ENCODE measurements around the gene NOS1AP.
"Not testable (repeated sequence)": the region's sequence is repeated elsewhere in the genome, so short reads cannot be mapped to it uniquely, and the experiment has no call there.

Gene NOS1AP

DNA sequence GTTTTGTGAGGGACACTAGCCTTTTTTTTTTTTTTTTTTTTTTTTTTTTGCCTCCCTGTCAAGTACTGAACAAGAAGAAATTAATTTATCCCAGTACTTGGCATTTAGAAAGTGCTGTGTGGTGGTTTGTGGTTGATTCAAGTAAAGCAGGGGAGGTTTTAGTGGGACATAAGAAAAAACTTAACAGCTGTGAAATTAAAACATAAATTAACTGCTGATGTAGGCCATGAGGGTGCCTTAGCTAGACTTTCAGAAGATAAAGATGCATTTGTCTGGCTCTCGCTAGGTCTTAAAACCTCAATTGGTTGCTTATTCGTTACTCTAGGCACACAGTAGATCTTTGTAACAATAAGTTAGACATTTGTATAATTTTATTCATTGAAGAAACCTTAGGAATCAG, 254.9 kb downstream of the NOS1AP start:
- DNase-seq (ENCODE audit: low read depth in 2 of 2, low spot score in 1 of 2), result no peak

DNA sequence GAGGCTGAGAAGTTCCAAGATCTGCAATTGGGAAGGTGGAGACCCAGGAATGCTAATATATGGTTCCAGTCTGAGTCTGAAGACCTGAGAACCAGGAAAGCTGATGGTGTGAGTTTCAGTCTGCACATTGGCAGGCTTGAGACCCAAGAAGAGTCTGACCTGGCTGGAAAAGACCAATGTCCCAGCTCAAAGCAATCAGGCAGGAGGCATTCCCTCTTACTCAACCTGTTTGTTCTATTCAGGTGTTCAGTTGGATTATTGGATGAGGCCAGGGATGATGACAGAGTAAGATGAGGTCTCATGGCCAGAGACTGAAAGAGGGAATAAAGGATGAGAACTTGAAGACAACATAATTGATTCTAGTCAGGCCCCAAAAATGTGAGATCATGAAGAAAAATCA, 257.1 kb downstream of the NOS1AP start:
- no peak for DNase-seq (ENCODE audit: low read depth in 2 of 2, low spot score in 1 of 2)

DNA sequence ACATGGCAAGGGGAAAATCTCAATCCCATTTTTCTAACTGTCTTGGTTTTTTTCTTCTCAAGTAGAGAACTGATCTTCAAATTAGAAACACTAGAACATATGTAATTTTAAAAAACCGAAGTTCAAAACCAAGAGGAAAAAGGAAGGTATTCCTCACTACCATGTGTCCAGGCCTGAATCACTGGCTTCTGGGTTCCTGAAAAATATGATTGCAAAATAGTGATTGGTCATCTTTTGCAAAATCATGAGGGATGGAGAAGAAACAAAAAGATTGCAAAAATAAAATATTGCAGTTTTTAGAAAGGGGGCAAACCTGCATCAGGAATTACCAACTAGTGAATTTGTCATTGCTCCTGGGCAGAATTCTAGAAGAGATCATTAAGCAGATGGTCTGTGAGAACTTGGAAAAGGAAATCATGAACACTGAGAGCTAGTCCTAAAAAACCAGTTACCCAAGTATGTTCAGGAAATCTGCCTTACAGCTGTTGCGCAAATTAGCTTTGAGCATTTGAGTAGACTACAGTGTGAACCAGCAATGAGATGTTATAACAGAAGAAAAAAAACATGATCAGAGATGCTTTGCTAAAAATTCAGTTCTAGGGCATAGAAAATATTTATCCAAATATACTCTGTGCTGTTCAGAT, 257.8 kb downstream of the NOS1AP start:
- DNase-seq (ENCODE audit: low read depth in 2 of 2, low spot score in 1 of 2), result no peak

DNA sequence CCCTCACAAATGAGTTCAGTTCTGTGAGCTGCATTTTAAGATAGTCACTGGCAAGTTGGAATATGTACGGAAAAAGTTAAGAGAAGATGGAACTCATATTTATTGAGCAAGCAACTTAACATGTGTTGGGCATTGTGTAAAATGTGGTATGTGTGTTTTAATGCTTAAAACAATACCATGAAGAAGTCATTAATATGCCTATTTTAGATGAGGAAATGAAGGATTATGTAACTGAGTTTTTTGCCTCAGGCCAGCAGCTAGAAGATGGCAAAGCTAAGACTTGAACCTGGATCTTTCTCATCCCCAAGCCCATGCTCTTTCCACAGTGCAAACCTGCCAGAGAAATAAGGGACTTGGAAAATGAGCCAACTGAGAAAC, 258.3 kb downstream of the NOS1AP start:
- DNase-seq (ENCODE audit: low read depth in 2 of 2, low spot score in 1 of 2), result no peak

DNA sequence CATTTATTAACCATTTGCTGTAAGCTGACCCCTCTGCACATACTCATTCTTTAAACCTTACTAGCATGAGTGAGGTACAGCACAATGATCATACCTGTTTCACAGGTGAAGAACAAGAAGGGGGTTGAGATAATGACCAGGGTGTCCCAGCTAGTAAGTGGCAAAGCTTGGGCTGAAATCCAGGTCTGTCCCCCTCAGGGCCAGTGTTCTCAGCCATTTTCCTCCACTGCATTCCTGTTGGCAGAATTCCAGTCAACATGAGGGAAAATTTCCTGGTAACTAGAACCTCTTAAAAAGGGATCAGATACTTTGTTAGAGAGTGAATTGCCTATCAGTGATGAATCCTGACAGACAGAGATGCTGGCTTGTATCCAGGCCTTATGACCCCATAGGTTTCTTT, 259.0 kb downstream of the NOS1AP start:
- no peak for DNase-seq (ENCODE audit: low read depth in 2 of 2, low spot score in 1 of 2)

DNA sequence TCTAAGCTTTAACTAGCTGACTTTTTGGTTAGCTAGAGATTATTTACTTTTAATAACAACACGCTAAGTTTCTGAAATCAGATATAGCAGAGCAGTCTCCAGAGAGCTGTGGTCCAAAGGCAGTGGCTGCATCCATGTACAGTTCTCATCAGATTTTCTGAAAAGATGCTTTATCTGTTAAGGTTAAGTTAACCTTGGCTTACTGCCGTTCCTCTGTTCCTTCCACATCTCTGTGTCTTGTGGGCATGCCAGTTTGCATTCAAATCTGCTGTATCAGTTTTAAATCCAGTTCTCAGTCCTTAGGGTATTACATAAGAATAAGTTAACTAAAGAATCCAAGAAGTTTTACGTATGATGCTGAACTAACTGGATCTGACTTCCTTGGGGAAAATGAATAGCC, 260.3 kb downstream of the NOS1AP start:
- DNase-seq (ENCODE audit: low read depth in 2 of 2, low spot score in 1 of 2), result no peak

DNA sequence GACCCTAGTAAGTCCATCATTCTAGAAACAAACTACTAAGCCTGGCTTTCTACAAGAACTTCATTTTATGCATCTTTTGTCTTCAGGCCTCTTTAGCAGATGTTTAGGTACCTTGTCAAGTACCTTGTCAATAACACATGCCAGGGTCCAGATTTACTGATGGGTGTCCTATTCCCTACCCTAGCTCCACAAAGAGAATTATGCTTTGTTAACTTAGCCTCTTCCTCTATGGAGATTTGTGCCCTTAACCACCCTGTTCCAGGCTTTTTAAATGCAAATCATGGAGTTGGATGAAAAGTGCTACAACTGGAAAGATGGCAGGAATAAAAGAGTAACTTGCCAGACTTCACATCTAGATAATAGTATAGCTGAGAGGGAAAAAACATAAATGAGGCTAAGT, 264.5 kb downstream of the NOS1AP start:
- no peak for DNase-seq (ENCODE audit: low read depth in 2 of 2, low spot score in 1 of 2)

DNA sequence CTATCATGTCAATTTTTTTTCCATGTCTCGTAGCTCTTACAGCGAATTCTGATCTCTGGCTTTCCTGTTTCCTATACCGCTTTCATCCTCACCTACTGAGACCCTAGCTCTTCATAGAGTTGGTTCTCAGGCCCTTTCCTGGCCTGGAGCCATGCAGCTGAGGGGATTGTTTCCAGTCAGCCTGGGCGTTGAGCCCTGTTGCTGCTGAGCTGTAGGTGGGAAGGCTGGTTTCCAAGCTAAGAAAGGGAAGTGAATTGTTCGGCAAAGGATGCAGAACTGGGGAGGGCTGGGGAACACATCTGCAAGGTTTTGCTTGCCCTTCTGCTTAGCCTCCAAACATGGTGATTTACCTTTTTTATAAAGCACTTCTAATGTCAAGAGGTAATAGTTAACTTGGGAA, 265.6 kb downstream of the NOS1AP start:
- no peak for DNase-seq (ENCODE audit: low read depth in 2 of 2, low spot score in 1 of 2)

DNA sequence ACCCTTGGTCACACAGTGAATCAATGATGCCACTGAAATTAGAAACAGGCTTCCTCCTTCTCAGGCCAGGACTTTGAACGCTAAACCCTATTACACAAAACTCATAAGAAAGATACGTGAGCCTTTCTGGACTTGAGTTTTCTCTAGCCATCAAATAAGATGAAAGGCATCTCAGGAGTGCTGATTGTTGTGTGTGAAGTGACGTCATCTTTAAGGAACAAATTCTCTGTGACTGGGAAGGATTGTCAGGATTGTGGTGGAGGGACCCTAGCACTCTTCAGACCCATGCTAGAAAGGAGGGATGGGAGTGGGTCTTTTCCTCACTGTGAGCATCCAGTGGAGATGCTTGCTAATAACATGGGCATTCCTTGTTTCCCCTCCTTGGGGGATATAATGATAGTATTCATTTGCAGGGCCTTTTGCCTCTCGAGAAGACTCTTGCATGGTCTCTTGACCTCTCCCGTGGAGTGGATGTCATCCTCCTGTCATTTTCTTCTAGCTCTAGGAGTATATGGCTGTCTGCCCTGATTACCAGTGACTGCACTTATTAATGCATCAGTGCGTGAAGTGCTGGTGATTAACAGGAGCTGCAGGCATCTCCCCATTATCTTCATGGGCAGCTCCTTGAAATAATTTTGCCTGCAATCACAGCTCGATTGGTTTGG, 267.3 kb downstream of the NOS1AP start:
- DNase-seq (ENCODE audit: low read depth in 2 of 2, low spot score in 1 of 2), result no peak

DNA sequence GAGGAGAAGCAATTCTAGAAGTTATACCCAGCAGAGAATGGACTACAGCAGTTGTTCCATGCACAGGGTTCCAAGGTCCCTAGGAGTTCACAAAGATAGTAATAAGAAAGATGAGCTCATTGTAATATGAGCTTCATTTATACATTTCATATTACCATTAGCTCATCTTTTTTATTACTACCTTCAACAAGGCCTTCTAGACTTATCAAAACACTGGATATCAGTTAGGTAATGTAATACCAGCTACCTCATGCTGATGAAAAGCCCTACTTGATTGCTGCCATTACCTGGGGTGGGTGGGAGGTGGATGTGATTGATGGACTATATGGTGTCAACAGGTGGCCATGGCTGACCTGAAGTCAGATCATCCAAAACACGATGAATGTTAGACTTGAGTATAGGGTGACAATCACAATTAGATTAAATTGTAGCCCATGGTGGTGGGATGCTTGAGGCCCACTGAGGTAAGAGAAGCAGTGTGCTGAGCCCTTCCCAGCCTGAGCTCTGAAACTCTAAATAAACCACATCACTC, 273.0 kb downstream of the NOS1AP start:
- no peak for DNase-seq (ENCODE audit: low read depth in 2 of 2, low spot score in 1 of 2)

DNA sequence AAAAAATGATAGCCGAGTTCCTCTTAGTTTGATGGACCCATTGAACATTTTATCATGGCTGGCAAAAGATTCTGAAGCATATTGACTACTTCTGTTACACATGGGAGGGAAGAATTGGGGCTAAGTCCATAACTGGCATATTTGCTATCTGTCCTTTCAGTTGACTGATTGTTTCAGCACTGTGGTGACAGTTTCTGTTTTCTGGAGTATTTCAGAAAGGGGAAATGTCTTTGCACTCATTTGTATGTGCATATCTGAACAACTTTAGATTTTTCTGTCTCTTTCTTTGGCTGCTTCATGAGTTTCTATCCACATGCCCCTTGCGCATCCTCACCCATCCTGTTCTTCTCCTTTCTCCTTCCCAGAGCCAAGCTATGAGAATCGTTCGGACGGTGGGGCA, 274.0 kb downstream of the NOS1AP start:
- DNase-seq (ENCODE audit: low read depth in 2 of 2, low spot score in 1 of 2), result no peak

DNA sequence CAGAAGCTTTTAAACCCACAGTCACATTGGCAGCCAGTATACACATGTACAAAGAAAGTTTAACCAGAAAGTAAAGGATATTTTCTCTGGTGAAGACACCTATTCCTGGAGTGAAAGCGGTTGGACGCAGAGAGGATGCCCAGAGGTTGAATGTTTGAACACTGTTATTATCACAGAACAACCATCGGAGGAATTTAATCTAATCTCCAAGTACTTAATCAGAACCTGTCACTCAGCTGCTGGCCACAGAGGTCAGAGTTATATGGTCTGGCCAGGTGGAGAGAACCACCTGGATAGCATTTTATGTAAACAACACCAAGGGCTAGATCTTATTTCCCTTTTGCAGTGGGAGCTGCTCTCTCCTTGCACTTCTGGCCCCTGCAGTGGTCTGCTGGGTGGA, 277.8 kb downstream of the NOS1AP start:
- DNase-seq (ENCODE audit: low read depth in 2 of 2, low spot score in 1 of 2), result no peak

DNA sequence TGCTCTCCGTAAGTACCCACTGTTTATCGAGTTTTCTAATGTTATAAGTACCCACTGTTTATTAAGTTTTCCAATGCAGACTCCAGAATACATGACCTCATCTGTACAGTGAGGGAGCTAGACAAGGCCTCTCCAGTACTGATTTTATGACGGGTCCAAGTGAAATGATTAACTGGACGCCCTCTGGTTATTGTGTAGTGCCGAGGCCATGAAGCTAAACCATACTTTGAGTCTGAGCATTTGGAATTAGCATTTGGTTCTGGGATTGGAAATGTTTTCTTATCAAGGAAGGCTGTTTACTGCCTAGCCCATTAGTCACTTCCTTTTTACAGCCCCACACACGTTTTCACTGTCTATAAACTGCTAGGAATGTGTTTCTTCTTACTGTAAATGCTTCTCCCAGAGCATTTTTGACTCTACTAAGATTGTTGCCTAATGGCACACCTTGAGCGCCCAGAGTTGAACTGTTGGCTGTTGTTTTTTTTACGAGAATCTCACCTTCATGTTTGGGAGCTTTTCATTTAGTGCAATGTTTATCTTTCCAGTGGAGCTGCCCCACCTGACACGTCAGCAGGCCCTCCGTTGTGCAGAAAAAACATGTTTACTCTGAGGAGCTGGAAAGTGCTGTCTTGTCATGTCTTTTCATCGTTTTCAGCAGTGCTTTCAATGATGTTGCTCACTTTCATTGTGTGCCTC, 280.3 kb downstream of the NOS1AP start:
- DNase-seq (ENCODE audit: low read depth in 2 of 2, low spot score in 1 of 2), result no peak

DNA sequence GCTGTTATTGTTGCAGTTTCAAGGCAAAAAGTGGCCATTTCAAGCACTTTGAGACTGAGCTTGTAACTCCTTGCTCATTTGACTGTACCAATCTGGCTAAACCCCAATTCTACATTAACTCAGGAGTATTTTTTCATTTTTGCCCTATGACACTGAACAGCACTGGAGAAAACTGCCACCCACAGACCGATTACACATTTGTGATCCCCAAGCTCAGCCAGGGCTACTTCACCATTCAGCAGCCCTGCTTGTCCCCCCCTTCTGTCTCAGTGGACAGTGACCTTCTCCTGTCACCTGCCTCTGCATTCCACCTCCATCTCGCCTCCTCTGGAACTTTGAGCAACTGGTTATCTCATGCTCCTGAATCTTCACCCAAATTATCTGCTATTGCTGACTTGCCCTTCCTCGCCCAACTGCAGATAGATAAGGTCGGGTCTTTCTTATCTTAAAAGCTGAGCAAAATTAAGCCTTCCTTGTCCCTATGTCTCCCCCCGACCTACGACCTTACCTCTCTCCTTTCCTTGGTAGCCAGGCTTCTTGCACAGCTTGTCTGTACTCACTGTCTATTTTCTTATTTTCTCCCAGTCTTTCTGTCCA, 281.9 kb downstream of the NOS1AP start:
- DNase-seq (ENCODE audit: low read depth in 2 of 2, low spot score in 1 of 2), result no peak

DNA sequence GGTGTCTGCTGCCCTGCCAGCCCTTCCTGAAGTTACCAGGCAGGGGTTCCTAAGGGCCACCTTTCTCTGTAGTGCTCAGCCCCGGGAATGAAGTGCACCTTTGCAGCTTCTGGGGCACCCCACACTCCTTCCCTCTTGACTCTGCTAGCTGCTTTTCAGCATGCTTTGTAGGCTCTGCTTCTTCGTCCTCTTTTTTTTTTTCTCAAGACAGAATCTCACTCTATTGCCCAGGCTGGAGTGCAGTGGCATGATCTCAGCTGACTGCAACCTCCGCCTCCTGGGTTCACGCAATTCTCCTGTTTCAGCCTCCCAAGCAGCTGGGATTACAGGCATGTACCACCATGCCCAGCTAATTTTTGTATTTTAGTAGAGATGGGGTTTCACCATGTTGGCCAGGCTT, 282.4 kb downstream of the NOS1AP start:
- not testable (repeated sequence) for DNase-seq (ENCODE audit: low read depth in 2 of 2, low spot score in 1 of 2)

DNA sequence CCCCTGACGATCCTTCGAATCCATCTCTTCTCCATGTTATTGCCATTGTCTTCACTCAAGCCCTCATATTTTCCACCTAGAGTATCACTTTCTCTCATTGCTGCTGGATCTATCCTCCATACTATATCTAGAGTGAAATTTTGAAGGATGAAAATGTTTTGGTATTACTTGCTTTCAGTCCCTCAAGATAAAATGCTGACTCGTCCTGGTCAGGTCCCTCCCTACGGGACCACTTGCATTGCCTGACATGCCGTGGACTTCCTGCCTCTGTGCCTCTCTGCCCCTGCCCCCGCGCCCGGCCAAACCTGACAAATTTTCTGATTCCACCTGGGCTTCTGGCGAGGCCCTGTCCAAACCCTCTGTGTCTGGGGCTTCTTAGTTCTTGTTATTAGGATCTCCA, 283.6 kb downstream of the NOS1AP start:
- no peak for DNase-seq (ENCODE audit: low read depth in 2 of 2, low spot score in 1 of 2)

DNA sequence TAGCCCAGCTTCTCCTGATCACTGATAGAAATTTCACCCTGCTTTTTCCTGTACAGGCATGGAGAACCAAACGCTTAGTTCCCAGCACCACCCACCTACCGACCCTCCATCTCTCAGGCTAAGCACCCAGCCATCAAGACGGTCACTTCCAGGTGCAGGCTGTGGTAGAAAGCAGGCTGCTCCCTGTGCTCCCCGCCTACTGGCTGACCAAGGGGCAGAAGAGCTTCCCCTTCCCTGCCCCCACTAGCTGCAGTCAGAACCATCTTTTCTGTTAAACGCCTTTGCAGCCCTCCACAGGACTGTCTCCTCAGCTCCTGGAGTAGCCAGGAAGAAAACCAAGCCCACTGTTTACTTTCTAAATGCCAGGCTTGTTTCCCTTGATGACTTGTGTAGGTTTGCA, 284.2 kb downstream of the NOS1AP start:
- no peak for DNase-seq (ENCODE audit: low read depth in 2 of 2, low spot score in 1 of 2)

DNA sequence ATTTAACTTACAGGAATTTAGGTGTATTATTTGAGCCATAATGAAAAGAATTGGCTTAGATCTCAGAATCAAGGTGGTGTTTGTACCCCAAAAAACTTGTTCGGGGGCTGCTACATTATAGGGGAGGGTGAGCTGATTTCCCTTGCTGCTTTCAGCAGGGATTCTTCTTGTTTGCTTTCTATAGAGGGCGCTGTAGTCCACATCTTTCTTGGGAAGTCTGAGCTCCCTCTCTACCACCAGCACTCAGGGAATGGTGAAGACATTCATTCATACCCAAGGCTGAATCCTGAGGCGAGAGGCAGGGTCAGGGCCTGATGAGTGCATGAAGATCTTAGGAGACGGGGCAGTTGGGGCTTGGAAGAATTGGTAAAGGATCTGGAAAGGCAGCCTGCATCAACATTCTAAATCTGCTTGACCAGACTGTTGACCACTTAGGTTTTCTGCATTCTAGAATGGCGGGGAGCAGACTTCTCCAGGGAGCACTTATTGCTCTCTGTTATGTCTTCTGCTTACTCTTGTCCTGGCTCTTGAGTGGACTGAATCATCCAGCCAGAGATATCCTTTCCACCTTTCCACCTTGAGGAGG, 288.3 kb downstream of the NOS1AP start:
- no peak for DNase-seq (ENCODE audit: low read depth in 2 of 2, low spot score in 1 of 2)

DNA sequence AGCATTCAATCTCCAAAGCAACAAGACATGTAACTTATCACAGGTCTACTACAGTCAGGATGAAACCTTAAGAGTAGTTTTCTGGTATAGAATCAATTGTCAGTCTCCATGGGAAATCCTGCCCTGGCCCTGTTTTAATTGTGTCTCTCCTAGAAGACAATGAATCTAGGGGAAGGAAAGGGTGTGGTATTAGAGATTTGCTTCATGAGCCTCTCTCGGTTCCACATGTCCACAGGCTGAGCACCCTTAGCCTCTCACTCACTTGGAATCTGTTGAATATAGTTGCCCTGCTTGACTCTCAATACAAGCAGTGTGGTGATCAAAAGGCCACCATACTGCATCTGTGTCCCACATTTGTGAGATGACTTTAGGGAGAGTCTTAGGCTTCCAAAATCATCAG, 289.4 kb downstream of the NOS1AP start:
- no peak for DNase-seq (ENCODE audit: low read depth in 2 of 2, low spot score in 1 of 2)

DNA sequence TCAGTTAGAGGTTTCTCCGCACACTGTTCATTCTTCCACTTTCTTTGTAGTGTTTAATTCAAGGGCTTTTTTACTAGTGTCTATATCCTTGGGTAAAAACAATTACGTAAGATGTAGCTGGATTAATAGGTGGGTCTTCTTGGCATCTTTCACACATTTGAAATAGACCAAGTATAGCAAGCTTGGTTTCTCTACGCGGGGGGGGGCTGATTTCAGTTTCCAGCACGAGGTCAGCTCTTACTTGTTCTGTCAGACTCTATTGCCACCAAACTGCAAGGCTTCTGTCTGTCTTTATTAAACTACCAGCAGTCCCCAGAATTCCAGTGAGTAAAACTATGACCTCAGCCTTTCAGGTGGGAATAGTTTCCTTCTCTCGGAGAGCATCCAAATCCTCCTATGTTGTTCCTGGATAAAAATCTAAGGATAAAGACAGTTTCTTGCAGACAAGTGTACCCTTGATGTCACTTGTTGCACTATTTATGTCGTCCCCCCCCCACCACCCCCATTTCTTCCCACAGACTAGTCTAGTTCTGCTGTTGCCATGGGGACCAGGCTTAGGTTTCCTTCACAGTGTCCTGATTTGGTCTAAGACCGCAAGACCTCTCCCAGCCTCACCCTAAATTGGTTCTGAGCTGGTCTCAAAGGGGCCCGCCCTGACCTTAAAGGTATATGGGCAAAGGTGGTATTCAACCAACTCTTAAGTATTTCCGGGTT, 290.2 kb downstream of the NOS1AP start:
- DNase-seq (ENCODE audit: low read depth in 2 of 2, low spot score in 1 of 2), result no peak

DNA sequence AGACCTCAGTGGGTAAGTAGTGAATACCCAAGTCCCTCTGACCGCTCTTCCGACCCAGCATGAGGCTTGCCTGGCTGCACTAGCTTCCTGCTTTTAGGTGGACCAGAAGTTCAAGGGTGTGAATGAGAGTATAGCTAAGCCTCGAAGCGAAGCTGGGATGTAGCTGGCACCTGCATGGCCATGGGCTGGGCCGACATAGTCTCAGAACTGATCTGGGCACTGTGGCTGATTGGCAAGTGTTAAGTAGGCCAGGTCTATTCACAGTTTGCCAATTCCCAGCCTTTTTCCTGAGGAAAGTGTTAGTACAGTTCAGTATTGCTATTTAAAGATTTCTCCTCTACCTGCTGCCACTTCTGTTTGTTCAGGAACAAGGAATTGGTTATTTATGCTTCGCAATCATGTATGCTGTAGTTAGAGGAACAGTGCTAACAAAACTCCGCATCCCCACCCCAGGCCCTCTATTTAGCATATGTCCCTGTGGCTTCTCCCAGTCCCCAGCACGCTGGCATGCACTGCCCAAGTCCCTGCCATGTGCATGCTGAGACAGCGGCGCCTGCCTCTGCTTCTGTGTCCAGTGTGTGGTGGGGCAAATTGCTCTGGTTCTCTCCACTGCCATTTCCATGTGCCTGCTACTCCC, 290.9 kb downstream of the NOS1AP start:
- DNase-seq (ENCODE audit: low read depth in 2 of 2, low spot score in 1 of 2), result no peak
